SK-N-MC (cell line): Measurements from ENCODE around the gene ZNF407.
"Not testable (repeated sequence)": the region's sequence is repeated elsewhere in the genome, so short reads cannot be mapped to it uniquely, and the experiment has no call there.

ENCODE experiments used
- DNase-seq: peaks from one replicate; pipeline ENCODE4 v3.0.0-alpha.2; 2011; ENCODE audit warnings: low read depth, low spot score
- H3K27ac ChIP-seq: fragments of 200-600 bp; sonication (generic); 2 replicates; pipeline ENCODE4 v1.5.1; 2016; ENCODE audit warnings: mixed run types
- H3K36me3 ChIP-seq: fragments of 200-600 bp; sonication (generic); 2 replicates; pipeline ENCODE4 v1.6.1; 2017; ENCODE audit warnings: antibody characterized with exemption, low read length, mixed read lengths; ENCODE audit not compliant: insufficient read depth
- H3K4me3 ChIP-seq: fragments of 200-600 bp; sonication (generic); 2 replicates; pipeline ENCODE4 v1.5.1; 2016
- H3K9ac ChIP-seq: fragments of 200-600 bp; sonication (generic); 2 replicates; pipeline ENCODE4 v1.8.0; 2017; ENCODE audit warnings: mixed run types, mixed read lengths; ENCODE audit not compliant: insufficient read length
- H3K9me3 ChIP-seq: fragments of 200-600 bp; sonication (generic); 2 replicates; pipeline ENCODE4 v1.6.1; 2017; ENCODE audit warnings: low read depth, mild to moderate bottlenecking, antibody characterized with exemption, low read length, moderate library complexity, mixed read lengths
- EZH2 ChIP-seq: fragments of 200-600 bp; sonication (generic); IDR thresholded peaks from one replicate; pipeline ENCODE4 v1.6.1; 2017; ENCODE audit warnings: antibody characterized with exemption
- FOXP2 ChIP-seq: optimal IDR thresholded peaks from 2 replicates; pipeline ENCODE3; 2011; ENCODE audit warnings: mild to moderate bottlenecking, moderate library complexity; ENCODE audit not compliant: insufficient read depth; ENCODE audit errors: extremely low read length, control extremely low read depth
- POLR2AphosphoS5 ChIP-seq: IDR thresholded peaks from 2 replicates; pipeline ENCODE4 v1.6.1; 2012; ENCODE audit warnings: mild to moderate bottlenecking, low read depth, low read length, borderline replicate concordance

Gene ZNF407

GRCh38 chr18:74562775-74563174, 34.9 kb upstream of the ZNF407 start:
- TF ChIP-seq EZH2, result no peak
- TF ChIP-seq POLR2AphosphoS5, result no peak
- TF ChIP-seq FOXP2, result no peak
- no peaks in the 10 kb centered on the region for H3K9me3 ChIP-seq
- no peak overlapping the region for H3K27ac ChIP-seq
- H3K4me3 ChIP-seq, result no peak overlapping the region
- no peaks in the 10 kb centered on the region for H3K36me3 ChIP-seq
- no peak overlapping the region for H3K9ac ChIP-seq
- DNase-seq, result no peak

- H3K9me3 ChIP-seq, result no peaks in the 10 kb centered on the region
- no peaks in the 10 kb centered on the region for H3K36me3 ChIP-seq
- TF ChIP-seq FOXP2, result no peak
These were observed 33.7 kb upstream of the ZNF407 start for GRCh38 chr18:74563999-74564398.

GRCh38 chr18:74565164-74565563, 32.5 kb upstream of the ZNF407 start:
- not testable (repeated sequence) for H3K9me3 ChIP-seq, DNase-seq, H3K4me3 ChIP-seq, H3K27ac ChIP-seq, H3K36me3 ChIP-seq, H3K9ac ChIP-seq

More at GRCh38 chr18:74563999-74564398, 33.7 kb upstream of the ZNF407 start:
- Histone ChIP-seq H3K4me3 (peak overlapping the region; percentile 32; the same call in 1 of the 2 replicates), H3K9ac (no peak overlapping the region), H3K27ac (peak overlapping the region; percentile 62; the same call in 1 of the 2 replicates)
- DNase-seq, result peak; percentile 47

- not testable (repeated sequence) for DNase-seq, H3K9ac ChIP-seq, H3K27ac ChIP-seq, H3K4me3 ChIP-seq, H3K9me3 ChIP-seq, H3K36me3 ChIP-seq
These were observed 31.7 kb upstream of the ZNF407 start for GRCh38 chr18:74565993-74566392.

GRCh38 chr18:74567822-74568221, 29.8 kb upstream of the ZNF407 start:
- no peaks in the 10 kb centered on the region for H3K36me3 ChIP-seq
- no peak for TF ChIP-seq EZH2
- no peak for TF ChIP-seq POLR2AphosphoS5
- TF ChIP-seq FOXP2, result no peak
- no peak for DNase-seq
- no peaks in the 10 kb centered on the region for H3K9me3 ChIP-seq
- no peak overlapping the region for H3K9ac ChIP-seq
- H3K27ac ChIP-seq, result no peak overlapping the region
- no peak overlapping the region for H3K4me3 ChIP-seq

GRCh38 chr18:74569401-74569800, 28.3 kb upstream of the ZNF407 start:
- DNase-seq, result no peak
- H3K9me3 ChIP-seq, result no peaks in the 10 kb centered on the region
- H3K4me3 ChIP-seq, result no peak overlapping the region
- no peak for TF ChIP-seq EZH2
- TF ChIP-seq POLR2AphosphoS5, result no peak
- TF ChIP-seq FOXP2, result no peak
- no peak overlapping the region for H3K9ac ChIP-seq
- no peak overlapping the region for H3K27ac ChIP-seq
- no peaks in the 10 kb centered on the region for H3K36me3 ChIP-seq

- Histone ChIP-seq H3K9me3 (no peaks in the 10 kb centered on the region), H3K9ac (no peak overlapping the region), H3K27ac (no peak overlapping the region), H3K4me3 (no peak overlapping the region), H3K36me3 (no peaks in the 10 kb centered on the region)
- TF ChIP-seq POLR2AphosphoS5, result no peak
- no peak for TF ChIP-seq EZH2
- no peak for TF ChIP-seq FOXP2
- DNase-seq, result no peak
These were observed 27.4 kb upstream of the ZNF407 start for GRCh38 chr18:74570266-74570665.

- H3K9me3 ChIP-seq, result no peaks in the 10 kb centered on the region
- TF ChIP-seq FOXP2, result no peak
- TF ChIP-seq POLR2AphosphoS5, result no peak
- TF ChIP-seq EZH2, result no peak
- no peak overlapping the region for H3K27ac ChIP-seq
- H3K36me3 ChIP-seq, result no peaks in the 10 kb centered on the region
- H3K9ac ChIP-seq, result no peak overlapping the region
- no peak overlapping the region for H3K4me3 ChIP-seq
- no peak for DNase-seq
These were observed 25.6 kb upstream of the ZNF407 start for GRCh38 chr18:74571895-74572680.

GRCh38 chr18:74573053-74573452, 24.6 kb upstream of the ZNF407 start:
- H3K9me3 ChIP-seq, result no peaks in the 10 kb centered on the region
- DNase-seq, result no peak
- H3K9ac ChIP-seq, result no peak overlapping the region
- H3K4me3 ChIP-seq, result no peak overlapping the region
- no peak overlapping the region for H3K27ac ChIP-seq
- H3K36me3 ChIP-seq, result no peaks in the 10 kb centered on the region
- TF ChIP-seq FOXP2, result no peak
- no peak for TF ChIP-seq POLR2AphosphoS5
- no peak for TF ChIP-seq EZH2

- no peak overlapping the region for H3K27ac ChIP-seq
- TF ChIP-seq EZH2 (no peak), FOXP2 (no peak), POLR2AphosphoS5 (no peak)
- no peaks in the 10 kb centered on the region for H3K36me3 ChIP-seq
- H3K9ac ChIP-seq, result no peak overlapping the region
- no peak for DNase-seq
- no peaks in the 10 kb centered on the region for H3K9me3 ChIP-seq
- H3K4me3 ChIP-seq, result no peak overlapping the region
These were observed 22.8 kb upstream of the ZNF407 start for GRCh38 chr18:74574916-74575315.
